HG03457 (cell line): ENCODE measurements around the gene KDM3B.

Experiments
- ATAC-seq: cut with Tn5 transposase; IDR thresholded peaks from one replicate; pipeline ENCODE4 v1.9.1; 2021; ENCODE audit warnings: moderate number of reproducible peaks; ENCODE audit not compliant: unreplicated experiment

The KDM3B gene

DNA sequence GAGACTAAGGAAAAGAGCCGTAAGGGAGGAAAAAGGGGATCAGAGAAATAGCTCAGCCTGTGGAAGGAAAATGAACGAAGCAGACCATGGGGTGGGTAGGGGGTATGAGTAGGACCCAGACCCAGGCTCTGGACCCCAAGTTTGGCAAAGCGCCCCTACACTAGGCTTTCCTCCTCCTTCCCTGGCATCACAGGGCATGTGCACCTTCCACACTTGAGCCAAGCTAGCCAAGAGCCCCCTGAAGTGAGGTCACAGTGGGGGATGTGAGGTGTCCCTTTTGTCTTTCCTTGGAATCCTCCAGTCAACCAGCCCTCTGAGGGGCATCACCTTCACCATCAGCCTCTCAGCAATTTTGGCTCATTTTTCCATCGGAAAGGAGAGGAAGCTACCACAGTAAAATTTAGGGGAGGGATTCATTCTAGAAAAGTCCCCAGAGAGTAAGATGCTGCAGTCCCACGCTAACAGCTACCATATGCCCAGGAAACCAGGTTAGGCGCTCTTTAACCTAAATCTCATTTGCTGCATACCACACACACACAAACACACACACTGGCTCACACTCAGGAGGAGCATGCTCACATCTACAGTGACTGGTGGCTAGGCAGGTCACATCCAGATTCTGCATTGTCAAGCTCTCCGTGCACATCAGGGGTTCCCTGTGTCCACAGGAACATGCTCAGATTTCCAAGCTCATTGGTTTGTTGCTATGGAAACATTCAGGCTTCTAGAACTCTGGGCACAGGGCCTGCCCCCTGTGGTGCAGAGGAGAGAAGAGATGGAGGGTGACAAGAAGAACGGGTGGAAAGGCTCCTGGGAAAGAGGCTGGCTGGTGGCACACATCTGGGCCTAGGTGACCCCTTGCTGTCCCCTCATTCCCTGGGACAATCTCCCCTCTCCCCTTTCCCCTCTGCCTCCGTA, 96.3 kb downstream of the KDM3B start:
- ATAC-seq: no peak

- peak; percentile 66 for ATAC-seq
Measured at GRCh38 chr5:138449501-138450239, 97.2 kb downstream of the KDM3B start.

DNA sequence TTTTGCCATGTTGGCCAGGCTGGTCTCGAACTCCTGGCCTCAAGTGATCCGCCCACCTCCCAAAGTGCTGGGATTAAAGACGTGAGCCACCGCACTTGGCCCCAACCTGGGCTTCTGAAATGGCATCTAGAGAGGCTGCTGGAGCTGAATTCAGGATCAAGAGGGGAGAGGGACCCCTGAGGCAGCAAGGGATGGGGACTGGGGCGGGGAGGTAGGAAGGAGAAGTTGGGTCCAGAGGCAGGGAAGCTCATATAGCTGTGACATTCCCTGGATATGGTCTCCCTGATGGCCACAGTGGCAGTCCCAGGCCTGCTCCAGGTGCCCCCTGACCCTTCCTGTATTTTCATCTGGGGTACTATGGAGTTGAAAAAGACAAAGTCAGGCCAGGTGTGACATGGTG, 98.5 kb downstream of the KDM3B start:
- ATAC-seq: no peak

DNA sequence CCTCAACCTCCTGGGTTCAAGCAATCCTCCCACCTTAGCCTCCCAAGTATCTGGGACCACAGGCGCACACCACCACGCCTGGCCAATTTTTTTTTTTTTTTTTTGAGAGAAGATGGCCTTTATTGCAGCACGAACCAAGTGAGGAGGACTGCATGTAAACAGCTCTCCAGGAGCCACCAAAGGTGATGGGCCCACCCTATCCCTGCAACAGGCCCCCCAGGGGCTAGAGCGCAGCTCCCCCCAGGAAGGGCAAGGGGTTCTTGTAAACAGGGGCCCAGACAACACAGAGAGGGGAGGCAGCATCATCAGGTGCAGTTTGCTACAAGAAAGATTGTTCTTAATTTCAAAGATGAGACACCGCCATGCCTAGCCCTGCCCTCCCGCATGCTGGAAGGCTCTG, 100.2 kb downstream of the KDM3B start:
- ATAC-seq: no peak

DNA sequence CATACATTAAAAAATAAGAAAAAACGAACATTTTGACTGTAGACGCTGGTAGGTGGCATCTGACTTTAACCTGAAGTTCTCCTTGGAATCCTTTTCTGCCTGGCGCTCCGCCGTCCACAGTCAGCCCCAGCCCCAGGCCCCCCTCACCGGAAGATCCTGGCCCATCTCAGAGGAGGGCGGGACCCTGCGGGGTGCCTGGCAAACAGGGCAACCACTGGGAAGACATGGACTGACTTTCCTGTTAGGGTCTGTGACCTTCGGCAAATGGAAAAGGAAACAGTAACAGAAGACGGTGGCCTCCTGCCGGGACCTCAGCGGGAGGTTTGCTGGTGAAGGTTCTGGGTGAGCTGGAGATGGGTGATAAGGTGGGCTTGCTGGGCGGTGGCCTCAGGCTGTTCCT, 101.1 kb downstream of the KDM3B start:
- no peak for ATAC-seq

DNA sequence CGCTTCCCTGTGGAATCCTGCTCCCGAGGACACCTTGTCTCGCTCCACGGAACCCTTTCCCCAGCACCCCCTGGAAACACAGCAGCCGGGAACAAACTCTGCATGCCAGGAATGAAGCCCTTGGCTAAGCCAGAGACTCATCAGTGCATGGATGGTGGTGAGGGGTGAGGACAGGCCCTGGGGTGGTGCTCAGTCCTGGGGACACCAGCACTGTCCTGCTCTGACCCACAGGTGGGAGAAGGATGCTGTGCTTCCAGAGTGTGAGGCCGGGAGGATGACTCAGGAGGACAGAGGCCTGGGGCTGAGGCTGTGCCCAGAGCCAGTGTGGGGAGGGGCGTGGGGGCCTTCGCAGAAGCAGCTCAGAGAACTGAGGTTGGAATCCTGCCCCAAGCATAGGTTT, 101.6 kb downstream of the KDM3B start:
- ATAC-seq: no peak

GRCh38 chr5:138455232-138455930, 102.9 kb downstream of the KDM3B start:
- ATAC-seq: no peak

GRCh38 chr5:138457531-138458275, 105.2 kb downstream of the KDM3B start:
- no peak for ATAC-seq

GRCh38 chr5:138458384-138458783, 105.9 kb downstream of the KDM3B start:
- no peak for ATAC-seq

DNA sequence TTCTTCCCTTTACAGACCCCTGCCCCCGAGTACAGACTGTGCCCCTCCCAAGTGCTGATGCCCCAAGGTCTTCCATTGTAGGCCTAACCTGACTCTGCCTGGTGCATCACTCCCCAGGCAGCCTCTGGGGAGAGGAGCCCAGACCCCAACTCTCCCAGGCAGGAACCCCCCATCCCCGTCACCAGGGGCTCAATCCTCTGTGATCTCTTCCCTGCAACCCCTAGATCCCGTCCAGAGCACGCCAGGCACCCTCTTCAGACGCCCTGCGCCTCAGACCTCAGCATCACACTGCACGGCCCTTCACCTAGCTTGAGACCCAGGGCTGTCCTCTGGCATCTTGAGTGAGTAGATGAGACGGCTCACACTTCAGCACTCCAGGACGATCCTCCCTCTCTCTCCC, 106.4 kb downstream of the KDM3B start:
- no peak for ATAC-seq

DNA sequence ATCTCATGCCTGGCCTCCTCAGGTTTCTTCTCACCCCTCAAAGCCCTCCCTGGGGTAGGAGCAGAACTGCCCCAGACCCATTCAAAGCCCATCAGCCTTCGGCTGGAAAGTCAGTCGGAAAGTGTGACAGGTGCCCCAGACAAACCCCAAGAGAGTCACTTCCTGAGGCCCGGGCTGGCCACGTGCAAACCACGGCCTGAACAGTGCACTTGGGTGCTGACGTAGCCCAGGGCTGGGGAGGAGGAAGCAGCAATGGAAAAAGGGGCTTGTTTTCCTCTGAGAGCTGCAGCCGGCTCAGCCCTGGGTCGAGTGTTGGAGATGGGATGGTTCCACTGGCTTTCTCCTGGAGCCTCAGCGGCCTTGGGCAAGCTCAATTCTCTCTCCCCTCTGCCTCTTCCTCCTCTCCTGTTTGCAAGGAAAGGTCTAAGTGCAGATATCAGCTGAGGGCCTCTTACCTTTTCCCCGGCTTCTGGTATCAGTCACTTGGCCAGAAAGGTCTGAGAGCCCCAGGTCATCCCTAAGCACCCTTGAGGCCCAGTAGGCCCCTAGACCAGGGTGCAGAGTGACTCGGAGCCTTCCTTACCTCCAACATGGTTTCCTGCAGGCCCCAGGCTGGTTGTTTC, 106.9 kb downstream of the KDM3B start:
- ATAC-seq: no peak

GRCh38 chr5:138460032-138460693, 107.7 kb downstream of the KDM3B start:
- no peak for ATAC-seq

GRCh38 chr5:138461343-138462125, 109.0 kb downstream of the KDM3B start:
- no peak for ATAC-seq

DNA sequence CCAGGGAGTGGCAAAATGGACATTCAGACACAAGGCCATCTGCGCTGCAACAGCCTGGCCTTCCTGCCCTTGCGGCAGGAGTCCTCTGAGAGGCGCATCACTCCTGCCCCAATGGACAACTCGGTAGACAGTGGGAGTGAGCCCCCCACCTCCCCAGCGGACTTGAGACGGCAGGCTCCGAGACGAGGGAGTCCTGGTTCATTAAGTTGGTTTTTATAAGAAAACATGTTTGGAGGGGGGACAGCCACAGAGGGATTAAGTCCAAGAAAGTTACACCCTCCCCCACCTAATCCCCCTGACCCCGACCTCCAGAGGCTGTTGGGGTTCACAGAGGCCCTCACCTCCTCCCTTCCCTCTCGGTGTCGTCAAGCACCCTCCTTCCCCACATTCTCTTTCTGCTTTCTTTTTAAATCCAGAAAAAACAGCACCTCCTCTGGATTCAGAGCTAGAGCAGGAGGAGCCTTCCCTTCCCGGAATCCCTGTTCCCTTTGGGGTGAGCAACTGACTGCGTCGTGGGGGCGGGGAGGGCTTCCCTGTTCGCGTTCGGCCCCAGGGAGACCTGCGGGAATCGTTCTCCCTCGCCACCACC, 111.0 kb downstream of the KDM3B start:
- ATAC-seq: no peak

- ATAC-seq: peak; percentile 34
Measured at GRCh38 chr5:138464008-138464387, 111.5 kb downstream of the KDM3B start.

DNA sequence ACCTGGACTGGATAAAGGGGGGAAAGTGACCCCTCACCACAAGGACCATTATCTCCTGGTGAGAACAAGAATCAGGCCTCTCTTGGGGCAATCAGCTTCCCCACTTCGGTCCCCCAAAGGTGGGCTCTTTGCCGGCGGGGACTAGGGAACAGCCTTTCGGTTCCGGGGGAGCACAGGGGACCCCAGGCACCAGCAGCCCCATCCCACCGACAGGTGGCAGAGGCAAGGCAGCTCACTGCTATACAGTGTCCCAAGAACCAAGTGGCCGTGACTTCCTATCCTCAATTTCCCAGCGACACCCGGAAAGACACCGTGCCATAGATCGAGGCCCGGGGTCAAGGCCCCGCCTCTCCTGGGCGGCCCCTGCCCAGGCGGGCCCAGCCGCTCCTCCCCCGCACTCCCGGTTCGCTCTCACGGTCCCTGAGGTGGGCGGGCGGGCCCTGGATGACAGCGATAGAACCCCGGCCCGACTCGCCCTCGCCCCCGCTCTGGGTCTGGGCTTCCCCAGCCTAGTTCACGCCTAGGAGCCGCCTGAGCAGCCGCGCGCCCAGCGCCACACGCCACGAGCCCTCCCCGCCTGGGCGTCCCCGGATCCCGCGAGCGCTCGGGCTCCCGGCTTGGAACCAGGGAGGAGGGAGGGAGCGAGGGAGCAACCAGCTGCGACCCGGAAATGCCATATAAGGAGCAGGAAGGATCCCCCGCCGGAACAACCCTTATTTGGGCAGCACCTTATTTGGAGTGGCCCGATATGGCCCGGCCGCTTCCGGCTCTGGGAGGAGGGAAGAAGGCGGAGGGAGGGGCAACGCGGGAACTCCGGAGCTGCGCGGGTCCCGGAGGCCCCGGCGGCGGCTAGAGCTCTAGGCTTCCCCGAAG, 112.1 kb downstream of the KDM3B start:
- peak; percentile 63 for ATAC-seq

- peak; percentile 42 for ATAC-seq
Measured at GRCh38 chr5:138465261-138466124, 113.0 kb downstream of the KDM3B start, which contains the start of gene EGR1. EGR1 (plus strand) TSS chr5:138465479; CDS start chr5:138465762, 283 bp downstream.
